ENCODE measurements around the gene CACNA1D.

CACNA1D gene

GRCh38 chr3:53856964-53857363, 362.6 kb downstream of the CACNA1D start:
- no peak for DNase-seq (ENCODE audit: low spot score)
- in situ Hi-C loops (cut with MboI; ENCODE audit: low sequenced_read_pairs, unreplicated experiment): no loop called here
- TF ChIP-seq CTCF (IDR thresholded peaks at IDR 0.05; ENCODE audit: borderline replicate concordance, control extremely low read depth, extremely low read depth, insufficient read depth, missing control alignments): no peak

DNA sequence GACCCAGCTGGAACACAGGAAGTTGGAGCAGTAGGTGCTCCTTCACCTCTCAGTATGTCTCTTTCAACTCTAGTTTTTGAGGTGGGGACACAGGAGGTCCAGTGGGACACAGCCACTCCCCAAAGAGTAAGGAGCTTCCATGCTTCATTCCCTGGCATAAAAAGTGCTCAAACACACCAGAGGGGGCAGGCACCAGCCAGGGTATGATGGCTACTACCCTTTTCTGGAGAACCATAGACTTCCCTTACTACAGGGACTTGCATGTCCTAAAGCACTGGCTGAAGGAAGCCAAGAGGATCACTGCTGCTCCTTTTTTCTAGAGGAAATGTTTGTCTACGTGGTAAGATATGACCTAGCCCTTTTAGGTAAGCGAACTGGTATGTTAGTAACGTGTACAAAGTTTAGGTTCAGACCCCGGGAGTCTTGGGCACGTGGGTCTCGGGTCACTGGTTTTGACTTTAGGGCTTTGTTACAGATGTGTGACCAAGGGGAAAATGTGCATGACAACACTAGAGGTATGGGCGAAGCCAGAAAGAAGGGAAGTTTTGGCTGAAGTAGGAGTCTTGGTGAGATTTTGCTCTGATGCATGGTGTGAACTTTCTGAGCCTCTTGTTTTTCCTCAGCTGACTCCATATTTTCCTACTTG, 363.8 kb downstream of the CACNA1D start:
- no peak for DNase-seq (ENCODE audit: low spot score)
- no peak for TF ChIP-seq CTCF (IDR thresholded peaks at IDR 0.05; ENCODE audit: borderline replicate concordance, control extremely low read depth, extremely low read depth, insufficient read depth, missing control alignments)
- in situ Hi-C loops (cut with MboI; ENCODE audit: low sequenced_read_pairs, unreplicated experiment): no loop called here

- in situ Hi-C loops (cut with MboI; ENCODE audit: low sequenced_read_pairs, unreplicated experiment): no loop called here
- no peak for DNase-seq (ENCODE audit: low spot score)
- TF ChIP-seq CTCF (IDR thresholded peaks at IDR 0.05; ENCODE audit: borderline replicate concordance, control extremely low read depth, extremely low read depth, insufficient read depth, missing control alignments): no peak
These were observed 364.8 kb downstream of the CACNA1D start for GRCh38 chr3:53859178-53859577.

GRCh38 chr3:53860196-53860595, 365.8 kb downstream of the CACNA1D start:
- in situ Hi-C loops (cut with MboI; ENCODE audit: low sequenced_read_pairs, unreplicated experiment): no loop called here

GRCh38 chr3:53862241-53862640, 367.8 kb downstream of the CACNA1D start:
- no peak for TF ChIP-seq CTCF (IDR thresholded peaks at IDR 0.05; ENCODE audit: borderline replicate concordance, control extremely low read depth, extremely low read depth, insufficient read depth, missing control alignments)
- in situ Hi-C loops (cut with MboI; ENCODE audit: low sequenced_read_pairs, unreplicated experiment): no loop called here
- DNase-seq (ENCODE audit: low spot score): no peak

More at GRCh38 chr3:53860196-53860595, 365.8 kb downstream of the CACNA1D start:
- no peak for TF ChIP-seq CTCF (IDR thresholded peaks at IDR 0.05; ENCODE audit: borderline replicate concordance, control extremely low read depth, extremely low read depth, insufficient read depth, missing control alignments)
- no peak for DNase-seq (ENCODE audit: low spot score)

DNA sequence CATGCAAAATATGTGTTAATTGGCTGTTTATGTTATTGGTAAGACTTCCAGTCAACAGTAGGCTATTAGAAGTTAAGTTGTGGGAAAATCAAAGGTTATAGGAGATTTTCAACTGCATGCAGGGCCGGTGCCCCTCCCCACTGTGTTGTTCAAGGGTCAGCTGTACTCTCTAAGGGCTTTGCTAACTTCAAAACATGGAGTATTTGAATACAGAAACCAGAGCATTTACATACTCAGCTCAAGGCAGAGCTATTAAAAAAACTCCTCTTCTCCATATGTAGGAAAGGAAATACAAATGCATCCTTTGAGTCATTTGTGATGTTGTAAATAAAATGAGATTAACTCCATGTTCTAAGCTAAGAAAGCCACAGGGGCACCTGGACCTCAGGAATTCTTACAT, 368.7 kb downstream of the CACNA1D start:
- DNase-seq (ENCODE audit: low spot score): no peak
- no peak for TF ChIP-seq CTCF (IDR thresholded peaks at IDR 0.05; ENCODE audit: borderline replicate concordance, control extremely low read depth, extremely low read depth, insufficient read depth, missing control alignments)
- in situ Hi-C loops (cut with MboI; ENCODE audit: low sequenced_read_pairs, unreplicated experiment): no loop called here

Data from GM13976 (cell line).